Measurements from ENCODE around the gene ARFGAP2.

- TF ChIP-seq CTCF (conservative IDR thresholded peaks at IDR 0.05) (no peak), ZFX (IDR thresholded peaks at IDR 0.05) (no peak)
Measured at GRCh38 chr11:47147681-47148080, 29.0 kb downstream of the ARFGAP2 start.

Measured in C4-2B (cell line).